ENCODE measurements around the gene ZBTB44.
A peak's percentile ranks its signal among the peaks of the same experiment; 100 is the strongest.
"Not testable (repeated sequence)": the region's sequence is repeated elsewhere in the genome, so short reads cannot be mapped to it uniquely, and the experiment has no call there.

The ZBTB44 gene

GRCh38 chr11:130313383-130314183, 1.1 kb downstream of the ZBTB44 start:
- DNase-seq (ENCODE audit: low spot score), result peak; percentile 35

GRCh38 chr11:130312046-130312445, 2.7 kb downstream of the ZBTB44 start:
- DNase-seq (ENCODE audit: low spot score), result no peak

- DNase-seq (ENCODE audit: low spot score), result no peak
These were observed 4.1 kb downstream of the ZBTB44 start for GRCh38 chr11:130310622-130311021.

- no peak for DNase-seq (ENCODE audit: low spot score)
These were observed 5.8 kb downstream of the ZBTB44 start for GRCh38 chr11:130308886-130309285.

- DNase-seq (ENCODE audit: low spot score), result no peak
These were observed 6.7 kb downstream of the ZBTB44 start for GRCh38 chr11:130308059-130308458.

GRCh38 chr11:130304651-130305050, 10.1 kb downstream of the ZBTB44 start:
- no peak for DNase-seq (ENCODE audit: low spot score)

GRCh38 chr11:130301002-130301401, 13.7 kb downstream of the ZBTB44 start:
- DNase-seq (ENCODE audit: low spot score), result no peak

- DNase-seq (ENCODE audit: low spot score), result no peak
These were observed 14.2 kb downstream of the ZBTB44 start for GRCh38 chr11:130300567-130300966.

- no peak for DNase-seq (ENCODE audit: low spot score)
These were observed 14.7 kb downstream of the ZBTB44 start for GRCh38 chr11:130299978-130300377.

- DNase-seq (ENCODE audit: low spot score), result no peak
These were observed 19.1 kb downstream of the ZBTB44 start for GRCh38 chr11:130295657-130296056.

GRCh38 chr11:130282111-130282510, 32.6 kb downstream of the ZBTB44 start:
- DNase-seq (ENCODE audit: low spot score), result no peak

GRCh38 chr11:130281341-130281740, 33.4 kb downstream of the ZBTB44 start:
- not testable (repeated sequence) for DNase-seq (ENCODE audit: low spot score)

- no peak for DNase-seq (ENCODE audit: low spot score)
These were observed 34.7 kb downstream of the ZBTB44 start for GRCh38 chr11:130279989-130280388.

GRCh38 chr11:130278745-130279144, 36.0 kb downstream of the ZBTB44 start:
- DNase-seq (ENCODE audit: low spot score), result no peak

GRCh38 chr11:130278151-130278550, 36.6 kb downstream of the ZBTB44 start:
- DNase-seq (ENCODE audit: low spot score), result no peak

GRCh38 chr11:130272336-130272735, 42.4 kb downstream of the ZBTB44 start:
- no peak for DNase-seq (ENCODE audit: low spot score)

GRCh38 chr11:130269326-130269943, 45.3 kb downstream of the ZBTB44 start:
- DNase-seq (ENCODE audit: low spot score), result no peak

- no peak for DNase-seq (ENCODE audit: low spot score)
These were observed 51.4 kb downstream of the ZBTB44 start for GRCh38 chr11:130263351-130263750.

- DNase-seq (ENCODE audit: low spot score), result no peak
These were observed 52.3 kb downstream of the ZBTB44 start for GRCh38 chr11:130262424-130262823.

- no peak for DNase-seq (ENCODE audit: low spot score)
These were observed 53.1 kb downstream of the ZBTB44 start for GRCh38 chr11:130261571-130261970.

- no peak for DNase-seq (ENCODE audit: low spot score)
These were observed 54.0 kb downstream of the ZBTB44 start for GRCh38 chr11:130260742-130261141.

GRCh38 chr11:130260080-130260627, 54.6 kb downstream of the ZBTB44 start:
- DNase-seq (ENCODE audit: low spot score), result no peak

- not testable (repeated sequence) for DNase-seq (ENCODE audit: low spot score)
These were observed 63.0 kb downstream of the ZBTB44 start for GRCh38 chr11:130251763-130252162.

Measured in LoVo (cell line).